HepG2 (cell line): Measurements from ENCODE around the gene NPB. TPM values are rescaled to one million over a fixed set of nuclear protein-coding genes. Genes with fewer than 3 reads are reported as not detected.

ENCODE experiments used
- ARNT ChIP-seq: fragments of 450-650 bp; IDR thresholded peaks from 2 replicates; pipeline ENCODE4 v1.6.1; 2017
- BRD4 ChIP-seq: sonication (generic); formaldehyde crosslinking; IDR thresholded peaks from 2 replicates; pipeline ENCODE4 v1.4.0; 2020; ENCODE audit warnings: missing genetic modification reagents
- IRX3 ChIP-seq: sonication (generic); formaldehyde crosslinking; IDR thresholded peaks from 2 replicates; pipeline ENCODE4 v1.8.1; 2023; ENCODE audit warnings: mild to moderate bottlenecking, low read depth, missing genetic modification reagents, borderline replicate concordance
- MIXL1 ChIP-seq: IDR thresholded peaks from 2 replicates; pipeline ENCODE4 v1.6.1; 2016
- NFATC3 ChIP-seq: sonication (generic); formaldehyde crosslinking; IDR thresholded peaks from 2 replicates; pipeline ENCODE4 v1.5.1; 2020; ENCODE audit warnings: mild to moderate bottlenecking, missing genetic modification reagents
- POLR2G ChIP-seq: fragments of 200-400 bp; formaldehyde crosslinking; IDR thresholded peaks from 2 replicates; pipeline ENCODE4 v1.6.1; 2018; ENCODE audit warnings: mild to moderate bottlenecking, low read depth, low read length, moderate library complexity
- SOX13 ChIP-seq, 3 experiments: fragments of 450-650 bp in 1 of 3; sonication (generic) in 1 of 3; formaldehyde crosslinking in 1 of 3; IDR thresholded peaks in 2 of 3; conservative IDR thresholded peaks in 1 of 3; 2 replicates each; pipeline versions ENCODE4 v1.5.0 to v1.6.1; 2016 to 2020; ENCODE audit warnings: antibody characterized with exemption in 1 of 3, mild to moderate bottlenecking in 1 of 3, missing compliant biosample characterization in 1 of 3, missing genetic modification reagents in 1 of 3, moderate library complexity in 1 of 3
- THAP11 ChIP-seq: IDR thresholded peaks from 2 replicates; pipeline ENCODE4 v1.6.1; 2016; ENCODE audit warnings: missing biosample characterization, missing genetic modification reagents
- ZNF12 ChIP-seq: sonication (generic); formaldehyde crosslinking; IDR thresholded peaks from 2 replicates; pipeline ENCODE4 v1.5.0; 2020; ENCODE audit warnings: missing genetic modification reagents
- ZNF224 ChIP-seq: sonication (generic); formaldehyde crosslinking; IDR thresholded peaks from 2 replicates; pipeline ENCODE4 v1.5.0; 2020; ENCODE audit warnings: mild to moderate bottlenecking, missing genetic modification reagents
- ZNF510 ChIP-seq: sonication (generic); formaldehyde crosslinking; IDR thresholded peaks from 2 replicates; pipeline ENCODE4 v1.4.0; 2020; ENCODE audit warnings: low read depth, mild to moderate bottlenecking, missing genetic modification reagents
- ZNF616 ChIP-seq: sonication (generic); formaldehyde crosslinking; IDR thresholded peaks from 2 replicates; pipeline ENCODE4 v1.5.0; 2020; ENCODE audit warnings: low read depth, mild to moderate bottlenecking, missing genetic modification reagents
- ZSCAN12 ChIP-seq: sonication (generic); formaldehyde crosslinking; IDR thresholded peaks from 2 replicates; pipeline ENCODE4 v1.9.0; 2021; ENCODE audit warnings: mild to moderate bottlenecking, missing genetic modification reagents
- polyA plus RNA-seq, 8 experiments: library from polyadenylated mRNA; depleted of rRNA in 3 of 8; stranded (reverse) in 7 of 8; unstranded in 1 of 8; fragments of >200 nt; fragmentation: Illumina TruSeq in 4 of 8; extraction: Trizol in 4 of 8; gene quantifications; 2 replicates each; pipeline versions ENCODE4 v1.2.1 to v1.2.3, GENCODE V29; 2011 to 2016; ENCODE audit warnings: low read depth in 4 of 8, missing spikeins in 1 of 8, mixed read lengths in 1 of 8; ENCODE audit not compliant: insufficient read depth in 1 of 8
- total RNA-seq, 5 experiments: library from RNA; depleted of rRNA; stranded (reverse); fragments of >200 nt; fragmentation: Illumina TruSeq; extraction: Trizol; gene quantifications; 2 replicates each; pipeline ENCODE4 v1.2.3, GENCODE V29; 2016; ENCODE audit warnings: low read depth in 1 of 5
- TF ChIP-seq, protein P1 (sequence below): sonication (generic); formaldehyde crosslinking; IDR thresholded peaks from 2 replicates; pipeline ENCODE4 v1.9.0; 2022; ENCODE audit warnings: low read depth, missing genetic modification reagents
- TF ChIP-seq, protein P2 (sequence below): sonication (generic); formaldehyde crosslinking; IDR thresholded peaks from 2 replicates; pipeline ENCODE4 v1.8.1; 2023; ENCODE audit warnings: mild to moderate bottlenecking, missing genetic modification reagents
- TF ChIP-seq, protein P3 (sequence below): sonication (generic); formaldehyde crosslinking; IDR thresholded peaks from 2 replicates; pipeline ENCODE4 v1.5.1; 2020; ENCODE audit warnings: mild to moderate bottlenecking, missing genetic modification reagents, moderate library complexity
- TF ChIP-seq, protein P4 (sequence below): sonication (generic); formaldehyde crosslinking; IDR thresholded peaks from 2 replicates; pipeline ENCODE4 v1.4.0; 2020; ENCODE audit warnings: missing genetic modification reagents; ENCODE audit errors: not compliant biosample characterization
- TF ChIP-seq, protein P5 (sequence below): sonication (generic); formaldehyde crosslinking; IDR thresholded peaks from 2 replicates; pipeline ENCODE4 v1.8.1; 2023; ENCODE audit warnings: mild to moderate bottlenecking, moderate library complexity, missing genetic modification reagents

The NPB gene
- total and polyA plus RNA-seq, 2 of the 13 experiments (the other 11 are each of a cell fraction or from before 2014, with no cell fraction given) = 0.11 to 0.93 TPM

DNA sequence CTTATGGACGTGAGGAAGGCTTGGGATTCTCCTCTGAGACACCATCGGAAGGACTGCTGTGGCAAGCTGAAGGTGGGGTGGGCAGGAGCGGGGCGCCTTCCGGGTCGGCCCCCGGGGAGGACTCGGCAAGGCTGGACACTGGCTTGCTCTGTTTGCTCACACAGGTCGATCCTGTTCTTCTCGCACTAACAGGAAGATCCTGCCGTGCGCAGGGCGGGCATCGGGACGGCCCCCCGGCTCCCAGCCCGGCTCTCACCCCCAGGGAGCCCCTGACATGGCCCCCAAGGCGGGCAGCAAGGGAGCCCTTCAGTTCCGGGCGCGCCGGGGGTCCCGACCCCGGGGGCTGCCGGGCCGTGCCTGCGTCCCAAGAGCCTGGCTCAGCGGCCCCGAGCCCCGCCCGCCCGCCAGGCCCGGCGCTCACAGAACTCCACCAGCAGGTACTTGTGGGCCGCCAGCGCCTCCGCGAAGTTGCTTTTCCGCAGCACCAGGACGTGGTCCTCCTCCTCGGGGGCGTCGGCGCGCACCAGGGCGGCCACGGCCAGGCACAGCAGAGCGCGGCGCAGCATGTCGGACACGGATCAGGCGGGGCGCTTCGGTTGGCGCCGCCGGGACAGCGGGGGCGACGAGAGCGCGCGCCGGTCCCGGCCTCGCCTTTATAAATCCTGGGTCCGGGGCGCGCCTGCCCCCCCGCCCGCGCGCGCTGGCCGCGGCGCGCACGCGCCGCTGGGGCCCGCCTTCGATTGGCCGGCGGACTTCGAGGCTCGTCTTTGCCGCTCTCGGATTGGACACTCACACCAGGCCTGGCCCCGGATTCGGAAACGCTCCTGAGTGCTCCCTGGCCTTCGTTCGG is 41.9 kb upstream of the NPB start, which contains the start of gene P4HB (continued):
- TF ChIP-seq, protein P1, sequence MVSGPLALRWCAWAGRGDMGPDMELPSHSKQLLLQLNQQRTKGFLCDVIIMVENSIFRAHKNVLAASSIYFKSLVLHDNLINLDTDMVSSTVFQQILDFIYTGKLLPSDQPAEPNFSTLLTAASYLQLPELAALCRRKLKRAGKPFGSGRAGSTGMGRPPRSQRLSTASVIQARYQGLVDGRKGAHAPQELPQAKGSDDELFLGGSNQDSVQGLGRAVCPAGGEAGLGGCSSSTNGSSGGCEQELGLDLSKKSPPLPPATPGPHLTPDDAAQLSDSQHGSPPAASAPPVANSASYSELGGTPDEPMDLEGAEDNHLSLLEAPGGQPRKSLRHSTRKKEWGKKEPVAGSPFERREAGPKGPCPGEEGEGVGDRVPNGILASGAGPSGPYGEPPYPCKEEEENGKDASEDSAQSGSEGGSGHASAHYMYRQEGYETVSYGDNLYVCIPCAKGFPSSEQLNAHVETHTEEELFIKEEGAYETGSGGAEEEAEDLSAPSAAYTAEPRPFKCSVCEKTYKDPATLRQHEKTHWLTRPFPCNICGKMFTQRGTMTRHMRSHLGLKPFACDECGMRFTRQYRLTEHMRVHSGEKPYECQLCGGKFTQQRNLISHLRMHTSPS (CRISPR knock-in tag) = no peak; the same call in 1 of the 2 replicates
- TF ChIP-seq MIXL1 (CRISPR knock-in tag) (no peak), ARNT (no peak), THAP11 (no peak), POLR2G (peak; percentile 88), ZNF616 (peak; percentile 64; the same call in 1 of the 2 replicates), BRD4 (CRISPR knock-in tag) (0 out of 2 replicates have a peak, but pooled peaks have one; percentile 37), ZSCAN12 (CRISPR knock-in tag) (peak; percentile 60; the same call in 1 of the 2 replicates), NFATC3 (no peak), ZNF12 (CRISPR knock-in tag) (no peak), ZNF510 (CRISPR knock-in tag) (0 out of 2 replicates have a peak, but pooled peaks have one; percentile 22), ZNF224 (CRISPR knock-in tag) (no peak), SOX13 (IDR thresholded peaks at IDR 0.05) (no peak), SOX13 (CRISPR knock-in tag; conservative IDR thresholded peaks at IDR 0.05 in 1 of 2, IDR thresholded peaks at IDR 0.05 in 1 of 2) (peak in 1 of 2 experiments; percentile 27; a peak in 1 of 4 replicates), IRX3 (CRISPR knock-in tag) (0 out of 2 replicates have a peak, but pooled peaks have one; percentile 85)
- TF ChIP-seq, protein P2, sequence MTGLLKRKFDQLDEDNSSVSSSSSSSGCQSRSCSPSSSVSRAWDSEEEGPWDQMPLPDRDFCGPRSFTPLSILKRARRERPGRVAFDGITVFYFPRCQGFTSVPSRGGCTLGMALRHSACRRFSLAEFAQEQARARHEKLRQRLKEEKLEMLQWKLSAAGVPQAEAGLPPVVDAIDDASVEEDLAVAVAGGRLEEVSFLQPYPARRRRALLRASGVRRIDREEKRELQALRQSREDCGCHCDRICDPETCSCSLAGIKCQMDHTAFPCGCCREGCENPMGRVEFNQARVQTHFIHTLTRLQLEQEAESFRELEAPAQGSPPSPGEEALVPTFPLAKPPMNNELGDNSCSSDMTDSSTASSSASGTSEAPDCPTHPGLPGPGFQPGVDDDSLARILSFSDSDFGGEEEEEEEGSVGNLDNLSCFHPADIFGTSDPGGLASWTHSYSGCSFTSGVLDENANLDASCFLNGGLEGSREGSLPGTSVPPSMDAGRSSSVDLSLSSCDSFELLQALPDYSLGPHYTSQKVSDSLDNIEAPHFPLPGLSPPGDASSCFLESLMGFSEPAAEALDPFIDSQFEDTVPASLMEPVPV (CRISPR knock-in tag) = 0 out of 2 replicates have a peak, but pooled peaks have one; percentile 5
- TF ChIP-seq, protein P3, sequence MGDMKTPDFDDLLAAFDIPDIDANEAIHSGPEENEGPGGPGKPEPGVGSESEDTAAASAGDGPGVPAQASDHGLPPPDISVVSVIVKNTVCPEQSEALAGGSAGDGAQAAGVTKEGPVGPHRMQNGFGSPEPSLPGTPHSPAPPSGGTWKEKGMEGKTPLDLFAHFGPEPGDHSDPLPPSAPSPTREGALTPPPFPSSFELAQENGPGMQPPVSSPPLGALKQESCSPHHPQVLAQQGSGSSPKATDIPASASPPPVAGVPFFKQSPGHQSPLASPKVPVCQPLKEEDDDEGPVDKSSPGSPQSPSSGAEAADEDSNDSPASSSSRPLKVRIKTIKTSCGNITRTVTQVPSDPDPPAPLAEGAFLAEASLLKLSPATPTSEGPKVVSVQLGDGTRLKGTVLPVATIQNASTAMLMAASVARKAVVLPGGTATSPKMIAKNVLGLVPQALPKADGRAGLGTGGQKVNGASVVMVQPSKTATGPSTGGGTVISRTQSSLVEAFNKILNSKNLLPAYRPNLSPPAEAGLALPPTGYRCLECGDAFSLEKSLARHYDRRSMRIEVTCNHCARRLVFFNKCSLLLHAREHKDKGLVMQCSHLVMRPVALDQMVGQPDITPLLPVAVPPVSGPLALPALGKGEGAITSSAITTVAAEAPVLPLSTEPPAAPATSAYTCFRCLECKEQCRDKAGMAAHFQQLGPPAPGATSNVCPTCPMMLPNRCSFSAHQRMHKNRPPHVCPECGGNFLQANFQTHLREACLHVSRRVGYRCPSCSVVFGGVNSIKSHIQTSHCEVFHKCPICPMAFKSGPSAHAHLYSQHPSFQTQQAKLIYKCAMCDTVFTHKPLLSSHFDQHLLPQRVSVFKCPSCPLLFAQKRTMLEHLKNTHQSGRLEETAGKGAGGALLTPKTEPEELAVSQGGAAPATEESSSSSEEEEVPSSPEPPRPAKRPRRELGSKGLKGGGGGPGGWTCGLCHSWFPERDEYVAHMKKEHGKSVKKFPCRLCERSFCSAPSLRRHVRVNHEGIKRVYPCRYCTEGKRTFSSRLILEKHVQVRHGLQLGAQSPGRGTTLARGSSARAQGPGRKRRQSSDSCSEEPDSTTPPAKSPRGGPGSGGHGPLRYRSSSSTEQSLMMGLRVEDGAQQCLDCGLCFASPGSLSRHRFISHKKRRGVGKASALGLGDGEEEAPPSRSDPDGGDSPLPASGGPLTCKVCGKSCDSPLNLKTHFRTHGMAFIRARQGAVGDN (CRISPR knock-in tag) = peak; percentile 3
- TF ChIP-seq, protein P4, sequence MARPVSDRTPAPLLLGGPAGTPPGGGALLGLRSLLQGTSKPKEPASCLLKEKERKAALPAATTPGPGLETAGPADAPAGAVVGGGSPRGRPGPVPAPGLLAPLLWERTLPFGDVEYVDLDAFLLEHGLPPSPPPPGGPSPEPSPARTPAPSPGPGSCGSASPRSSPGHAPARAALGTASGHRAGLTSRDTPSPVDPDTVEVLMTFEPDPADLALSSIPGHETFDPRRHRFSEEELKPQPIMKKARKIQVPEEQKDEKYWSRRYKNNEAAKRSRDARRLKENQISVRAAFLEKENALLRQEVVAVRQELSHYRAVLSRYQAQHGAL (CRISPR knock-in tag) = peak; percentile 26
- TF ChIP-seq, protein P5, sequence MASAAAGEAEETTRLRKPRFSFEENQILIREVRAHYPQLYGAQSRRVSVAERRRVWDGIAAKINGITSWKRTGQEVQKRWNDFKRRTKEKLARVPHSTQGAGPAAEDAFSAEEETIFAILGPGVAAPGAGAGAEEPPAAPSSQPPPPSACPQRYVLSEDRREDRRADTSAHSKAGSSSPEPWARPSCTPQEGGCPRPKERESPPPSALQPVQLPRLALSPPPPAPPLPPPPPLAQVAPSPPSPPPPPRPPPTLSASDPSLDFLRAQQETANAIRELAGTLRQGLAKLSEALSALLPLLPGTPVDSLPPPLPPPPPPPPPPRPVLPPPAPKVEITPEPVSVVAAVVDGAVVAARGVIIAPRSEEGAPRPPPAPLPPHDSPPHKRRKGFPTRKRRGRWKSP (CRISPR knock-in tag) = no peak
